ENCODE data around the gene ANKRD55.

Gene ANKRD55

GRCh38 chr5:56179442-56179841 lies 53.7 kb downstream of the ANKRD55 start:
- Histone ChIP-seq H3K27ac (no peak overlapping the region), H3K4me3 (no peak overlapping the region), H3K9me3 (ENCODE audit: low read depth, low read length) (no peaks in the 10 kb centered on the region), H3K36me3 (ENCODE audit: insufficient read depth, low read length) (no peaks in the 10 kb centered on the region), H3K9ac (ENCODE audit: insufficient read length) (no peak overlapping the region)
- TF ChIP-seq FOXP2 (optimal IDR thresholded peaks at IDR 0.05; ENCODE audit: control extremely low read depth, extremely low read length, insufficient read depth) (no peak), EZH2 (IDR thresholded peaks at IDR 0.05) (no peak), POLR2AphosphoS5 (IDR thresholded peaks at IDR 0.05; ENCODE audit: borderline replicate concordance, low read depth, low read length) (no peak)
- no peak for DNase-seq (ENCODE audit: low read depth, low spot score)

GRCh38 chr5:56178823-56179222 lies 54.3 kb downstream of the ANKRD55 start:
- Histone ChIP-seq H3K27ac (no peak overlapping the region), H3K9ac (ENCODE audit: insufficient read length) (no peak overlapping the region), H3K9me3 (ENCODE audit: low read depth, low read length) (no peaks in the 10 kb centered on the region), H3K4me3 (no peak overlapping the region), H3K36me3 (ENCODE audit: insufficient read depth, low read length) (no peaks in the 10 kb centered on the region)
- TF ChIP-seq FOXP2 (optimal IDR thresholded peaks at IDR 0.05; ENCODE audit: control extremely low read depth, extremely low read length, insufficient read depth) (no peak), POLR2AphosphoS5 (IDR thresholded peaks at IDR 0.05; ENCODE audit: borderline replicate concordance, low read depth, low read length) (no peak), EZH2 (IDR thresholded peaks at IDR 0.05) (no peak)
- no peak for DNase-seq (ENCODE audit: low read depth, low spot score)

- Histone ChIP-seq H3K9me3 (ENCODE audit: low read depth, low read length) (no peaks in the 10 kb centered on the region), H3K9ac (ENCODE audit: insufficient read length) (no peak overlapping the region), H3K4me3 (peak overlapping the region; percentile 4; the same call in 1 of the 2 replicates), H3K27ac (peak overlapping the region; percentile 49), H3K36me3 (ENCODE audit: insufficient read depth, low read length) (no peaks in the 10 kb centered on the region)
- no peak for DNase-seq (ENCODE audit: low read depth, low spot score)
- TF ChIP-seq POLR2AphosphoS5 (IDR thresholded peaks at IDR 0.05; ENCODE audit: borderline replicate concordance, low read depth, low read length): no peak
- no peak for TF ChIP-seq EZH2 (IDR thresholded peaks at IDR 0.05)
- no peak for TF ChIP-seq FOXP2 (optimal IDR thresholded peaks at IDR 0.05; ENCODE audit: control extremely low read depth, extremely low read length, insufficient read depth)
Observed at GRCh38 chr5:56176871-56177533, 56.1 kb downstream of the ANKRD55 start.

GRCh38 chr5:56176155-56176798 lies 56.9 kb downstream of the ANKRD55 start:
- Histone ChIP-seq H3K9ac (ENCODE audit: insufficient read length) (no peak overlapping the region), H3K9me3 (ENCODE audit: low read depth, low read length) (no peaks in the 10 kb centered on the region), H3K36me3 (ENCODE audit: insufficient read depth, low read length) (no peaks in the 10 kb centered on the region), H3K27ac (peak overlapping the region; percentile 49), H3K4me3 (peak overlapping the region; percentile 4; the same call in 1 of the 2 replicates)
- TF ChIP-seq EZH2 (IDR thresholded peaks at IDR 0.05) (no peak), POLR2AphosphoS5 (IDR thresholded peaks at IDR 0.05; ENCODE audit: borderline replicate concordance, low read depth, low read length) (no peak), FOXP2 (optimal IDR thresholded peaks at IDR 0.05; ENCODE audit: control extremely low read depth, extremely low read length, insufficient read depth) (no peak)
- no peak for DNase-seq (ENCODE audit: low read depth, low spot score)

GRCh38 chr5:56175488-56175887 lies 57.6 kb downstream of the ANKRD55 start:
- H3K9ac ChIP-seq (ENCODE audit: insufficient read length): no peak overlapping the region
- TF ChIP-seq FOXP2 (optimal IDR thresholded peaks at IDR 0.05; ENCODE audit: control extremely low read depth, extremely low read length, insufficient read depth): no peak
- TF ChIP-seq POLR2AphosphoS5 (IDR thresholded peaks at IDR 0.05; ENCODE audit: borderline replicate concordance, low read depth, low read length): no peak
- no peak for TF ChIP-seq EZH2 (IDR thresholded peaks at IDR 0.05)
- H3K4me3 ChIP-seq: no peak overlapping the region
- no peak overlapping the region for H3K27ac ChIP-seq
- H3K9me3 ChIP-seq (ENCODE audit: low read depth, low read length): no peaks in the 10 kb centered on the region
- no peaks in the 10 kb centered on the region for H3K36me3 ChIP-seq (ENCODE audit: insufficient read depth, low read length)
- no peak for DNase-seq (ENCODE audit: low read depth, low spot score)

- no peak overlapping the region for H3K4me3 ChIP-seq
- no peaks in the 10 kb centered on the region for H3K9me3 ChIP-seq (ENCODE audit: low read depth, low read length)
- H3K9ac ChIP-seq (ENCODE audit: insufficient read length): no peak overlapping the region
- H3K36me3 ChIP-seq (ENCODE audit: insufficient read depth, low read length): no peaks in the 10 kb centered on the region
- TF ChIP-seq POLR2AphosphoS5 (IDR thresholded peaks at IDR 0.05; ENCODE audit: borderline replicate concordance, low read depth, low read length) (no peak), EZH2 (IDR thresholded peaks at IDR 0.05) (no peak), FOXP2 (optimal IDR thresholded peaks at IDR 0.05; ENCODE audit: control extremely low read depth, extremely low read length, insufficient read depth) (no peak)
- DNase-seq (ENCODE audit: low read depth, low spot score): no peak
- no peak overlapping the region for H3K27ac ChIP-seq
Observed at GRCh38 chr5:56175021-56175420, 58.1 kb downstream of the ANKRD55 start.

- H3K9ac ChIP-seq (ENCODE audit: insufficient read length): no peak overlapping the region
- no peak for TF ChIP-seq EZH2 (IDR thresholded peaks at IDR 0.05)
- TF ChIP-seq POLR2AphosphoS5 (IDR thresholded peaks at IDR 0.05; ENCODE audit: borderline replicate concordance, low read depth, low read length): no peak
- no peak for TF ChIP-seq FOXP2 (optimal IDR thresholded peaks at IDR 0.05; ENCODE audit: control extremely low read depth, extremely low read length, insufficient read depth)
- H3K36me3 ChIP-seq (ENCODE audit: insufficient read depth, low read length): no peaks in the 10 kb centered on the region
- DNase-seq (ENCODE audit: low read depth, low spot score): peak; percentile 56
- peak overlapping the region; percentile 80 for H3K27ac ChIP-seq
- no peaks in the 10 kb centered on the region for H3K9me3 ChIP-seq (ENCODE audit: low read depth, low read length)
- H3K4me3 ChIP-seq: peak overlapping the region; percentile 20; the same call in 1 of the 2 replicates
Observed at GRCh38 chr5:56172241-56172640, 60.9 kb downstream of the ANKRD55 start.

- H3K36me3 ChIP-seq (ENCODE audit: insufficient read depth, low read length): no peaks in the 10 kb centered on the region
- TF ChIP-seq EZH2 (IDR thresholded peaks at IDR 0.05): no peak
- TF ChIP-seq FOXP2 (optimal IDR thresholded peaks at IDR 0.05; ENCODE audit: control extremely low read depth, extremely low read length, insufficient read depth): no peak
- TF ChIP-seq POLR2AphosphoS5 (IDR thresholded peaks at IDR 0.05; ENCODE audit: borderline replicate concordance, low read depth, low read length): no peak
- no peaks in the 10 kb centered on the region for H3K9me3 ChIP-seq (ENCODE audit: low read depth, low read length)
- no peak overlapping the region for H3K27ac ChIP-seq
- H3K4me3 ChIP-seq: no peak overlapping the region
- no peak for DNase-seq (ENCODE audit: low read depth, low spot score)
- no peak overlapping the region for H3K9ac ChIP-seq (ENCODE audit: insufficient read length)
Observed at GRCh38 chr5:56170557-56170956, 62.6 kb downstream of the ANKRD55 start.

All from SK-N-MC (cell line).